ENCODE measurements around the gene PLAGL2. TPM values are rescaled to one million over a fixed set of nuclear protein-coding genes. Genes with fewer than 3 reads are reported as not detected.

The PLAGL2 gene
- total RNA-seq, 1 experiment from 2014 or later: 40.4 TPM

DNA sequence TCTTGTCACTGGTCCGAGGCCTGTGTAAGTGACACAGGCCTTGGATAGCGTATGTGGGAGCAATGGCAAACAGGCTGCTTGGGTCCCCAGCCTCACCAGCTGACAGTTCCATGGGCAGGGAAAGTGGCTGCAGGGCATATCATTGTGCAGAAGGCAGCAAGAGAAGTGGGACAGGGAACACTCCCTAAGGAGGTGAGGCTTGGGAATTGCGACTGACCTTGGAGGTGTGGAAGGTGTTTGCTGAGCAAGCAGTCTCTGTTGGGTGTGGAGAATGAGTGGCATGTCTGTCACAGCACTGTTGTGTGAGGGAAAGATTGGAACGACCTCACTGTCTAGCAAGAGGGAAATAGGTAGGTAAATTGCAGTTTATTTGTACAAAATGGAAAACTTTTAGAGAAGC lies 16.9 kb upstream of the PLAGL2 start:
- intact Hi-C loops (cut with micrococcal nuclease; ENCODE audit: unreplicated experiment): no loop called here
- no peaks in the 10 kb centered on the region for H3K9me3 ChIP-seq (ENCODE audit: low read depth, low read length, poor library complexity, severe bottlenecking)
- TF ChIP-seq, protein P1, sequence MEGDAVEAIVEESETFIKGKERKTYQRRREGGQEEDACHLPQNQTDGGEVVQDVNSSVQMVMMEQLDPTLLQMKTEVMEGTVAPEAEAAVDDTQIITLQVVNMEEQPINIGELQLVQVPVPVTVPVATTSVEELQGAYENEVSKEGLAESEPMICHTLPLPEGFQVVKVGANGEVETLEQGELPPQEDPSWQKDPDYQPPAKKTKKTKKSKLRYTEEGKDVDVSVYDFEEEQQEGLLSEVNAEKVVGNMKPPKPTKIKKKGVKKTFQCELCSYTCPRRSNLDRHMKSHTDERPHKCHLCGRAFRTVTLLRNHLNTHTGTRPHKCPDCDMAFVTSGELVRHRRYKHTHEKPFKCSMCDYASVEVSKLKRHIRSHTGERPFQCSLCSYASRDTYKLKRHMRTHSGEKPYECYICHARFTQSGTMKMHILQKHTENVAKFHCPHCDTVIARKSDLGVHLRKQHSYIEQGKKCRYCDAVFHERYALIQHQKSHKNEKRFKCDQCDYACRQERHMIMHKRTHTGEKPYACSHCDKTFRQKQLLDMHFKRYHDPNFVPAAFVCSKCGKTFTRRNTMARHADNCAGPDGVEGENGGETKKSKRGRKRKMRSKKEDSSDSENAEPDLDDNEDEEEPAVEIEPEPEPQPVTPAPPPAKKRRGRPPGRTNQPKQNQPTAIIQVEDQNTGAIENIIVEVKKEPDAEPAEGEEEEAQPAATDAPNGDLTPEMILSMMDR (conservative IDR thresholded peaks at IDR 0.05; ENCODE audit: low read depth, low read length): no peak
- TF ChIP-seq EZH2 (IDR thresholded peaks at IDR 0.05; ENCODE audit: borderline replicate concordance, low read depth, low read length, poor library complexity, severe bottlenecking): no peak
- no peak overlapping the region for H3K4me3 ChIP-seq (ENCODE audit: low read depth, low read length, poor library complexity, severe bottlenecking)
- no peaks in the 10 kb centered on the region for H3K27me3 ChIP-seq (replicated peaks; ENCODE audit: insufficient read depth, low read depth, low read length, poor library complexity)
- CTCF ChIA-PET: no interaction called here
- no peak overlapping the region for H3K27ac ChIP-seq (ENCODE audit: low read depth, low read length, poor library complexity, severe bottlenecking)
- no TSS peak for BruUV-seq (replicated peaks)
- H3K4me1 ChIP-seq (ENCODE audit: insufficient read depth, low read length, poor library complexity, severe bottlenecking): no peaks in the 10 kb centered on the region
- no peak for DNase-seq (ENCODE audit: low spot score)
- H3K36me3 ChIP-seq (ENCODE audit: insufficient read depth, low read length, poor library complexity, severe bottlenecking): peaks cover 50% of the 10 kb centered on the region
- POLR2A ChIA-PET (ENCODE audit: low non-redundant PET): interaction anchor here (0.7 kb wide), 1 partner anchor 81 kb away, joined by 3 read pairs; no protein-coding TSS in a partner anchor

- TF ChIP-seq, protein P1 (conservative IDR thresholded peaks at IDR 0.05; ENCODE audit: low read depth, low read length): no peak
- no peak for TF ChIP-seq EZH2 (IDR thresholded peaks at IDR 0.05; ENCODE audit: borderline replicate concordance, low read depth, low read length, poor library complexity, severe bottlenecking)
Measured at GRCh38 chr20:32218156-32218900, 10.8 kb upstream of the PLAGL2 start.

GRCh38 chr20:32216179-32217142 lies 8.9 kb upstream of the PLAGL2 start:
- H3K27me3 ChIP-seq (replicated peaks; ENCODE audit: insufficient read depth, low read depth, low read length, poor library complexity): no peaks in the 10 kb centered on the region
- H3K9me3 ChIP-seq (ENCODE audit: low read depth, low read length, poor library complexity, severe bottlenecking): no peaks in the 10 kb centered on the region
- H3K4me1 ChIP-seq (ENCODE audit: insufficient read depth, low read length, poor library complexity, severe bottlenecking): no peaks in the 10 kb centered on the region
- intact Hi-C loops (cut with micrococcal nuclease; ENCODE audit: unreplicated experiment): no loop called here
- no peak overlapping the region for H3K4me3 ChIP-seq (ENCODE audit: low read depth, low read length, poor library complexity, severe bottlenecking)
- peaks cover 60% of the 10 kb centered on the region for H3K36me3 ChIP-seq (ENCODE audit: insufficient read depth, low read length, poor library complexity, severe bottlenecking)
- POLR2A ChIA-PET (ENCODE audit: low non-redundant PET): no interaction called here
- CTCF ChIA-PET: interaction anchor here (0.6 kb wide), 1 partner anchor 659 kb away, joined by 4 read pairs; no protein-coding TSS in a partner anchor
- no TSS peak for BruUV-seq (replicated peaks)
- H3K27ac ChIP-seq (ENCODE audit: low read depth, low read length, poor library complexity, severe bottlenecking): no peak overlapping the region
- TF ChIP-seq, protein P1 (conservative IDR thresholded peaks at IDR 0.05; ENCODE audit: low read depth, low read length): no peak
- no peak for TF ChIP-seq EZH2 (IDR thresholded peaks at IDR 0.05; ENCODE audit: borderline replicate concordance, low read depth, low read length, poor library complexity, severe bottlenecking)
- no peak for DNase-seq (ENCODE audit: low spot score)

More at GRCh38 chr20:32218156-32218900, 10.8 kb upstream of the PLAGL2 start:
- no peaks in the 10 kb centered on the region for H3K4me1 ChIP-seq (ENCODE audit: insufficient read depth, low read length, poor library complexity, severe bottlenecking)
- H3K9me3 ChIP-seq (ENCODE audit: low read depth, low read length, poor library complexity, severe bottlenecking): no peaks in the 10 kb centered on the region
- no peak overlapping the region for H3K27ac ChIP-seq (ENCODE audit: low read depth, low read length, poor library complexity, severe bottlenecking)
- H3K4me3 ChIP-seq (ENCODE audit: low read depth, low read length, poor library complexity, severe bottlenecking): no peak overlapping the region
- intact Hi-C loops (cut with micrococcal nuclease; ENCODE audit: unreplicated experiment): no loop called here
- CTCF ChIA-PET: no interaction called here
- no peak for DNase-seq (ENCODE audit: low spot score)
- H3K27me3 ChIP-seq (replicated peaks; ENCODE audit: insufficient read depth, low read depth, low read length, poor library complexity): no peaks in the 10 kb centered on the region
- no TSS peak for BruUV-seq (replicated peaks)
- peaks cover 61% of the 10 kb centered on the region for H3K36me3 ChIP-seq (ENCODE audit: insufficient read depth, low read length, poor library complexity, severe bottlenecking)
- POLR2A ChIA-PET (ENCODE audit: low non-redundant PET): interaction anchor here (0.7 kb wide), 1 partner anchor 126 kb away, joined by 3 read pairs; no protein-coding TSS in a partner anchor

Data from A673 (cell line).